Mucosa of stomach (tissue), 1 donor: ENCODE measurements around the gene GMDS.

ENCODE experiments used
- H3K27me3 ChIP-seq: one replicate; pipeline ENCODE4 v1.7.0; 2013; ENCODE audit warnings: mild to moderate bottlenecking, low read length; ENCODE audit not compliant: control insufficient read depth, insufficient read depth
- H3K36me3 ChIP-seq: one replicate; pipeline ENCODE4 v1.7.0; 2013; ENCODE audit warnings: low read length; ENCODE audit not compliant: control insufficient read depth, insufficient read depth
- H3K4me1 ChIP-seq: one replicate; pipeline ENCODE4 v1.7.0; 2013; ENCODE audit warnings: mild to moderate bottlenecking, low read length; ENCODE audit not compliant: control insufficient read depth, insufficient read depth
- H3K4me3 ChIP-seq: one replicate; pipeline ENCODE4 v1.7.0; 2013; ENCODE audit warnings: low read length
- H3K9ac ChIP-seq: one replicate; pipeline ENCODE4 v1.7.0; 2013; ENCODE audit warnings: mild to moderate bottlenecking, low read length, moderate library complexity
- H3K9me3 ChIP-seq: one replicate; pipeline ENCODE4 v1.7.0; 2013; ENCODE audit warnings: mild to moderate bottlenecking, low read length, moderate library complexity; ENCODE audit not compliant: control insufficient read depth
- donor health status: Pancreatic carcinoma.

GMDS gene

GRCh38 chr6:2221726-2222274 lies 23.6 kb downstream of the GMDS start:
- peak overlapping the region; percentile 64 for H3K9ac ChIP-seq
- peaks cover 31% of the 10 kb centered on the region for H3K4me1 ChIP-seq
- no peaks in the 10 kb centered on the region for H3K36me3 ChIP-seq
- peak overlapping the region; percentile 26 for H3K4me3 ChIP-seq
- H3K27me3 ChIP-seq = no peaks in the 10 kb centered on the region
- no peaks in the 10 kb centered on the region for H3K9me3 ChIP-seq

- Histone ChIP-seq H3K4me1 (peaks cover 28% of the 10 kb centered on the region), H3K4me3 (no peak overlapping the region)
Observed at GRCh38 chr6:2220154-2220553, 25.3 kb downstream of the GMDS start.

DNA sequence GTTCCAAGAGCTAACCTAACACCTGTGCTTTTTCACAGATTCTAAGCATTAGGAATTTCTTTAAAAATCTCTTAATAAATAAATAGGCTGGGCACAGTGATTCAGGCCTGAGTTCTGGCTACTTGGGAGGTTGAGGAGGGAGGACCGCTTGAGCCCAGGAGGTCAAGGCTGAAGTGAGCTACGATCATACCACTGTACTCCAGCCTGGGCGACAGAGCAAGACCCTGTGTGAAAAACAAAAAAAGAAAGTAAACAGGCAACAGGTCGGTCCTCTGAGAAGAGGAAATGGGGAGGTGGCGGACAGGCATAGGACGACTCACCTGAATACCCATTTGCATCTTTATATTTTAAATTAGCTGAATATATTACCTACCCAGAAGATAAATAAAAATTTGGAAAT lies 26.5 kb downstream of the GMDS start:
- Histone ChIP-seq H3K9ac (no peak overlapping the region), H3K9me3 (no peaks in the 10 kb centered on the region), H3K36me3 (no peaks in the 10 kb centered on the region), H3K27me3 (no peaks in the 10 kb centered on the region), H3K4me1 (peaks cover 19% of the 10 kb centered on the region), H3K4me3 (no peak overlapping the region)

More at GRCh38 chr6:2220154-2220553, 25.3 kb downstream of the GMDS start:
- H3K9ac ChIP-seq = no peak overlapping the region
- H3K9me3 ChIP-seq = no peaks in the 10 kb centered on the region
- no peaks in the 10 kb centered on the region for H3K36me3 ChIP-seq
- H3K27me3 ChIP-seq = no peaks in the 10 kb centered on the region

DNA sequence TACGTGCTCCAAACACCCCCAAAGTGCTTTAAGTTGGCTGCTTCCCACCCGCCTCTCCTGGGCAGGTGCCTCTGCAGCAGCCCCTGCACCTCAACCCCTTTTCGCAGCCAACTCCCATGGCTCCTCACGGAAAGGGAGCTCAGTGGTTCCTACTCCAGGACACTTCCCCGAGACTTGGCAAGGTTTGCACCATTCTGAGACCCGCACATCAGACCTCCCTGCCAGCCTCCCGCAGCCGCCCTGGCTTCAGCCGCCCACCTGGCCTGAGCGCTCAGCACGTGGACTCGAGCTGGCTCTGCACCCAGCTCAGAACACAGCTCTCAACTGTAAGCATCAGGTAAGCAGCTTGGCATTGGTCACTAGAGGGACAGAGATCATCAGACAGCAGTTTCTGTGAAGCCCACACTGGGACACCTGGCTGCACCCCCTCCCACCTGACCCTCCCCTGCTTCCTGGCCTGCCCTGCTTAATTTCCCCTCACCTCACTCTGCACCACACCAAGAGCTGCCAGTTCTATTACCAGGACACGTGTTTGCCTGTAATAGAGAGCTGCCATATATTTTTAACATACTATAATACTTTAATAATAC lies 28.5 kb downstream of the GMDS start:
- H3K27me3 ChIP-seq = no peaks in the 10 kb centered on the region
- peaks cover 4% of the 10 kb centered on the region for H3K4me1 ChIP-seq
- no peak overlapping the region for H3K9ac ChIP-seq
- H3K36me3 ChIP-seq = no peaks in the 10 kb centered on the region
- H3K9me3 ChIP-seq = no peaks in the 10 kb centered on the region
- no peak overlapping the region for H3K4me3 ChIP-seq

DNA sequence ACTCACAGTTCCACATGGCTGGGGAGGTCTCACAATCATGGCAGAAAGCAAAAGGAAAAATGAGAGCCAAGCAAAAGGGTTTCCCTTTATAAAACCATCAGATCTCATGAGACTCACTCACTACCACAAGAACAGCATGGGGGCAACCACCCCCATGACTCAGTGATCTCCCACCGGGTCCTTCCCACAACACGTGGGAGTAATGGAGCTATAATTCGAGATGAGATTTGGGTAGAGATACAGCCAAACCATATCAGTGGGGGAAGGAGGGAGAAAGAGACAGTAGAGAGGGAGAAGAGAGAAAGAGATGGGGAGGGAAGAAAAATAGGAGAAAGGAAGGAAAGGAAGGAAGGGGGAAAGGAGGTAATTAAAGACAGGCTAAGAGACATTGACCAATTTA lies 30.1 kb downstream of the GMDS start:
- no peaks in the 10 kb centered on the region for H3K9me3 ChIP-seq
- peaks cover 4% of the 10 kb centered on the region for H3K4me1 ChIP-seq
- no peak overlapping the region for H3K4me3 ChIP-seq
- H3K36me3 ChIP-seq = no peaks in the 10 kb centered on the region
- H3K27me3 ChIP-seq = no peaks in the 10 kb centered on the region
- no peak overlapping the region for H3K9ac ChIP-seq

DNA sequence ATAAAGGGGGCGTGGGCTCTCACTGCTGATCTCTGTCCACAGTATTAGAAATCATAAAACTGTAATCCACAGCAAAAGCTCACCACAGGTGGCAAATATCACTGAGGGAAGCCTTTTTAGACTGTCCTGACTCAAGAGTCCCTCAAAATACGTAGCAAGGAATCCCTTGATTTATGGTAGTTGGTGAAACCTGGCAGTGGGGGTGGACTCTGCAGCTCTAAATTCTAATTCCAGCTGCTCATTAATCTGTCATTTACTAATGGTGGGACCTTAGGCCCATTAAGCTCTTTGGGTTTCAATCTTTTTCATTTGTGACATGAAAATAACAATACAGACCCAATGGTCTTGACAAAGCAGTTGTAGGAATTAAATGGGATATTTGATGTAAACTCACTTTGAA lies 32.3 kb downstream of the GMDS start:
- Histone ChIP-seq H3K4me3 (no peak overlapping the region), H3K36me3 (no peaks in the 10 kb centered on the region), H3K9ac (no peak overlapping the region), H3K27me3 (no peaks in the 10 kb centered on the region), H3K9me3 (no peaks in the 10 kb centered on the region), H3K4me1 (peaks cover 4% of the 10 kb centered on the region)

GRCh38 chr6:2209226-2209809 lies 36.1 kb downstream of the GMDS start:
- H3K27me3 ChIP-seq = no peaks in the 10 kb centered on the region
- no peaks in the 10 kb centered on the region for H3K36me3 ChIP-seq
- H3K4me3 ChIP-seq = no peak overlapping the region
- no peak overlapping the region for H3K9ac ChIP-seq
- no peaks in the 10 kb centered on the region for H3K4me1 ChIP-seq
- no peaks in the 10 kb centered on the region for H3K9me3 ChIP-seq

DNA sequence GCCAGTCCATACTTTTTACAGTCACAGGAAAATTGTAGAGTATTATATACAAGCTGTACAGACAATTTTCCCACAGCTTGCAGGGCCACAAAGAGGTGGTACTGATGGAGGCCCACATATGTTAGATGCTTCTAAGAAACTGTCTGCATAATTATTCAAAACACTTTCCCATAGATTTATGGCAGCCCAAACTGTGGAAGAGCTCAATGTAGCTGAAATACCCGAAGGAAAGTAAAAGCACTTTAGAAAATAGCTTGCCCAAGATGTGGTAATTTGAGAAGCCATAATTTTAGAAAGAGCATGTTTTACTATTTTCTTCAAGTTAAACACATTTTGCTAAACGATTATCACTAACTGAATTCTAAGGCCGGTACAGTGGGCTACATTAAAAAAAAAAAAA lies 36.9 kb downstream of the GMDS start:
- Histone ChIP-seq H3K9me3 (no peaks in the 10 kb centered on the region), H3K36me3 (no peaks in the 10 kb centered on the region), H3K4me1 (no peaks in the 10 kb centered on the region), H3K27me3 (no peaks in the 10 kb centered on the region), H3K9ac (no peak overlapping the region), H3K4me3 (no peak overlapping the region)

DNA sequence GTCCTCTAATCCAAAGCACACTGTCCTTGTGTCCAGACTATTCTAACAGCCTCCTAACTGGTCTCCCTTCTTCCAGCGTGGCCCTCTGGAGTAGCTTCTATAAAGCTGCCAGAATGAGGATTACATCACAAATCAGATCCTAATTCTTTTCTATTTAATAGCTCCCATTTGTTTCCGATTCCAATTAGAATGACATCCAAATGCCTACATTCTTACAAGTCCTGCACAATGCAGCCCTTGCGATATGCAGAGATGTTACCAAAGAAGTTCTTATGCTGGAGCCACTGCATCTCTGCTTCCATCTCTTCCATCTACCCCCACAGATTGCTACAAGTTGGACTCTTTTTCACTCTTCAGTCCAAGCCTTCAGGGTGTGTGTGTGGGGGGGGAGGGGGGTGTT lies 40.0 kb downstream of the GMDS start:
- Histone ChIP-seq H3K4me1 (no peaks in the 10 kb centered on the region), H3K4me3 (no peak overlapping the region), H3K9ac (no peak overlapping the region), H3K27me3 (no peaks in the 10 kb centered on the region), H3K36me3 (no peaks in the 10 kb centered on the region), H3K9me3 (no peaks in the 10 kb centered on the region)

DNA sequence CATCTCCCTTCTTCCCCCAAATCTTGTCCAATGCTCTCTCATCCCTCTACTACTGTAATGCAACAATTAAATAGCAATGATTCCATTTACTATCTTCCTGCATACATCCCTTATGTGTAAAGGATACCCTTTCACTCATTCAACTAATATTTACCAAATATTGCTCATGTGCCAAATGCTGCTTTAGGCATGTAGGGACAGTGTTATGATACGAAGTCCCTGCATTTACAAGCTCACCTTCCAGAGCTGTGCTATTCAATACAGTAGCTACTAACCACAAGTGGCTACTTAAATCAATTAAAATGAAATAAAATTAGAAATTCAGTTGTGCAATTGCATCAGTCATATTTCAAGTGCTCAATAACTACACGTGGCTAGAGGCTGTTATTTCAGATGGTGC lies 41.1 kb downstream of the GMDS start:
- H3K36me3 ChIP-seq = no peaks in the 10 kb centered on the region
- no peak overlapping the region for H3K9ac ChIP-seq
- H3K4me3 ChIP-seq = no peak overlapping the region
- H3K4me1 ChIP-seq = no peaks in the 10 kb centered on the region
- H3K9me3 ChIP-seq = no peaks in the 10 kb centered on the region
- H3K27me3 ChIP-seq = no peaks in the 10 kb centered on the region

DNA sequence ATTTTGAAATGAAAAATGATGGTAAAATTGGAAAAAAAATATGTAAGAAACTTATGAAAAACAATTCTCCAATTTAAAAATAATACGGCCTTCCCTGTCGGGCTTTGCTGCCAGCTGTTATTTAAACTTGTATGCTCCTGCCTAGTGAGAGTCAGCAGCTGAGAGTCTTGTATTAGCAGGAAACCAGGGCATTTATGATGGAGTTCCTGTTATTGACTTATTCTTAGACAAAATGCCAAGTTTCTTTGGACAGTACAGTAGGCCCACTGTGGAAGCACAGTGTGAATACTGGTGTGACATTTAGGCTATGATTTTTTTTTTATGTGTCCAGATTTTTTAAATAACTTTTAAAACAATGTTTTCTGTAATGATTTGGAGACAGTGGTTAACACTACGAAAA lies 42.1 kb downstream of the GMDS start:
- no peak overlapping the region for H3K9ac ChIP-seq
- H3K4me3 ChIP-seq = no peak overlapping the region
- no peaks in the 10 kb centered on the region for H3K36me3 ChIP-seq
- no peaks in the 10 kb centered on the region for H3K4me1 ChIP-seq
- no peaks in the 10 kb centered on the region for H3K27me3 ChIP-seq
- no peaks in the 10 kb centered on the region for H3K9me3 ChIP-seq

DNA sequence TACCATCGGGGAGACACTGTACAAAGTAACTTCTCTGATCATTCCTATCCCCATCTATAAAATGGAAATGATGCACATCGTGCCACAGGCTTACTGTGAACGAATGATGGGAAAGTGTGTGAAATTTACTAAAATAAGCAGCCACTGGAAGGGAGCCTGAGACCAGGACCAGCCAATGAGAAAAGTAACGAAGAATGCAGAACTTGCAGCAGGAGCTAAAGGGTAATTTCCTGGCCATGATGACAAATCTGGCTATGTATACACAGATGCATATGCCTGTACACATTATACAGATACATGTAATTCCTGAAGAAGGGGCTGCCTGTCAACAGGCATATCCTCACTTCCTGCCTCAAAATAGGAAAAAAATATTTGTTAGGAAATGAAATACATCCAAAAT lies 47.4 kb downstream of the GMDS start:
- Histone ChIP-seq H3K4me3 (no peak overlapping the region), H3K9ac (no peak overlapping the region), H3K36me3 (no peaks in the 10 kb centered on the region), H3K9me3 (no peaks in the 10 kb centered on the region), H3K4me1 (no peaks in the 10 kb centered on the region), H3K27me3 (no peaks in the 10 kb centered on the region)
